ENCODE measurements around the gene IRF8. TPM values are rescaled to one million over a fixed set of nuclear protein-coding genes. Genes with fewer than 3 reads are reported as not detected.

Gene IRF8
- total RNA-seq, 3 donors from 2014 or later (not counting 1 experiment from before 2014, with no cell fraction given) = 101 to 167 (median 122) TPM

DNA sequence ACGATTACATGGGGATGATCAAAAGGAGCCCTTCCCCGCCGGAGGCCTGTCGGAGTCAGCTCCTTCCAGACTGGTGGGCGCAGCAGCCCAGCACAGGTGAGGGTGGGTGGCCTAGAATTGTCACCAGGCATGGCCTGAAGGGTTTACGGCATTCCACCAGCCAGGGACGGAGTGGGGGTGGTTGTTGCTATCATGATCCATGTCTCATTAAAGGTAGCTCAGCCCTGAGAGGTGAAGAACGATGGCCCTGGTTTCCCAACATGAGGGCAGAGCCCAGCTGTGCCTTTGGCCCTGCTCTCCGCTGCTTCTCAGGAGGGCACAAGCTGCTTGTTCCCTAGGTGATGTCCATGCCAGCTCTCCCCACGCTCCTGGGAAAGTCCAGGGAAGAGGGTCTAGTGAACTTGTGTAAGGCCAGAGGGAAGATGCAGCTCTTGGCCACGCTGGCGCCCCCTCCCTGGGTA is 14.2 kb downstream of the IRF8 start:
- TF ChIP-seq, protein P1, sequence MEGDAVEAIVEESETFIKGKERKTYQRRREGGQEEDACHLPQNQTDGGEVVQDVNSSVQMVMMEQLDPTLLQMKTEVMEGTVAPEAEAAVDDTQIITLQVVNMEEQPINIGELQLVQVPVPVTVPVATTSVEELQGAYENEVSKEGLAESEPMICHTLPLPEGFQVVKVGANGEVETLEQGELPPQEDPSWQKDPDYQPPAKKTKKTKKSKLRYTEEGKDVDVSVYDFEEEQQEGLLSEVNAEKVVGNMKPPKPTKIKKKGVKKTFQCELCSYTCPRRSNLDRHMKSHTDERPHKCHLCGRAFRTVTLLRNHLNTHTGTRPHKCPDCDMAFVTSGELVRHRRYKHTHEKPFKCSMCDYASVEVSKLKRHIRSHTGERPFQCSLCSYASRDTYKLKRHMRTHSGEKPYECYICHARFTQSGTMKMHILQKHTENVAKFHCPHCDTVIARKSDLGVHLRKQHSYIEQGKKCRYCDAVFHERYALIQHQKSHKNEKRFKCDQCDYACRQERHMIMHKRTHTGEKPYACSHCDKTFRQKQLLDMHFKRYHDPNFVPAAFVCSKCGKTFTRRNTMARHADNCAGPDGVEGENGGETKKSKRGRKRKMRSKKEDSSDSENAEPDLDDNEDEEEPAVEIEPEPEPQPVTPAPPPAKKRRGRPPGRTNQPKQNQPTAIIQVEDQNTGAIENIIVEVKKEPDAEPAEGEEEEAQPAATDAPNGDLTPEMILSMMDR (IDR thresholded peaks at IDR 0.05) = no peak
- Histone ChIP-seq H3K4me3 (ENCODE audit: low read length) (no peak overlapping the region), H3K9me3 (ENCODE audit: control insufficient read depth, insufficient read depth, low read length) (no peaks in the 10 kb centered on the region), H3K27me3 (ENCODE audit: control insufficient read depth, insufficient read depth, low read length) (no peaks in the 10 kb centered on the region), H3K4me1 (ENCODE audit: control insufficient read depth, insufficient read depth, low read length) (peaks cover 83% of the 10 kb centered on the region), H3K36me3 (ENCODE audit: control insufficient read depth, insufficient read depth, low read length) (peaks cover 74% of the 10 kb centered on the region), H3K27ac (ENCODE audit: low read length) (peak overlapping the region; percentile 9)
- intact Hi-C loops (cut with micrococcal nuclease) = no loop called here
- ATAC-seq = no peak
- Mint-ChIP-seq H3K4me3 (peak overlapping the region; percentile 80), H3K27ac (peak overlapping the region; percentile 86), H3K4me1 (peaks cover 60 to 76% of the 10 kb centered on the region in 2 donors), H3K27me3 (ENCODE audit: low read depth in 2 of 2) (no peaks in the 10 kb centered on the region), H3K9me3 (no peaks in the 10 kb centered on the region), H3K36me3 (peaks cover 17% of the 10 kb centered on the region)
- WGBS (ENCODE audit: insufficient coverage) = 95% methylated on average over 12 of the region's 12 CpGs
- DNase-seq = no peak

DNA sequence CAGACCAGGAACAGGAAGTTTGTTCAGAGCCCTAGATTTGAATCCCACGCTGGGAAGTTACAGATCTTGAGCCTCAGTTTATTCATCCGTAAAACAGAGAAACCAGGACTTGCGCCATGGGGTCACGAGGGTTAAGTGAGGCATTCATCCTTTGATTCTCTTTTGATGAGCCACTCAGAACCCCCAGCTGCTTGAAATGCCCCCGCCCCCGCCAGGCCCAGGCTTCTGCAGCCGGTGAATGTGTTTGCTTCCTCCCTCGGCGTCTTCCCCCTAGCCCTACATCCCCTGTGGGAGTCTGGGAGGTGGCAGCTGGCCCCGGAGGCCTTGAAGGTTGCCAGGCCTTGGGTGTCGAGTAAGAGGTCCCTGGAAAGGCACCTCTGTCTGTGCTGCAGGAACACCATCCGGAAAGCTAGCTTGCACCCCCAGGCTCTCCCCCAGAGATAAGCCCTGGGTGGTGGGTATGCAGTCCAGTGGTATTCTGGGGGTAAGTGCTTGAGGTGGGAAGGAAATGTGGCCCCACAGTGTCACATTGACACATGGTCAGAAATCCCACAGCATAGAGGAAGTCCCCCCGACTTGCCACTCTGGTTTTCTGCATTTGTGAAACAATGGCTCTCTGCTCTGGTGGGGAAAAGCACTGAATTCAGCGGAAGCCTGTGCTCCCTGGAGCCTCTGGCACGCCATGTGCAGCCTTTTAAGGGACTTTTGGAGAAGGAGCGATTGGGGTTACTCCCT is 14.9 kb downstream of the IRF8 start:
- H3K36me3 Mint-ChIP-seq = peaks cover 10% of the 10 kb centered on the region
- intact Hi-C loops (cut with micrococcal nuclease) = no loop called here
- DNase-seq (no peak), ATAC-seq (peak; percentile 24 to 51 (median 43))
- peaks cover 75% of the 10 kb centered on the region for H3K36me3 ChIP-seq (ENCODE audit: control insufficient read depth, insufficient read depth, low read length)
- peak overlapping the region; percentile 86 for H3K27ac Mint-ChIP-seq
- peaks cover 59 to 76% of the 10 kb centered on the region in 2 donors for H3K4me1 Mint-ChIP-seq
- H3K27me3 ChIP-seq (ENCODE audit: control insufficient read depth, insufficient read depth, low read length) = no peaks in the 10 kb centered on the region
- peaks cover 85% of the 10 kb centered on the region for H3K4me1 ChIP-seq (ENCODE audit: control insufficient read depth, insufficient read depth, low read length)
- WGBS (ENCODE audit: insufficient coverage) = 35% methylated on average over 15 of the region's 16 CpGs
- no peak overlapping the region for H3K4me3 ChIP-seq (ENCODE audit: low read length)
- H3K9me3 Mint-ChIP-seq = no peaks in the 10 kb centered on the region
- no peaks in the 10 kb centered on the region for H3K27me3 Mint-ChIP-seq (ENCODE audit: low read depth in 2 of 2)
- peak overlapping the region; percentile 80 for H3K4me3 Mint-ChIP-seq
- H3K9me3 ChIP-seq (ENCODE audit: control insufficient read depth, insufficient read depth, low read length) = no peaks in the 10 kb centered on the region
- peak overlapping the region; percentile 32 for H3K27ac ChIP-seq (ENCODE audit: low read length)
- TF ChIP-seq, protein P1 (IDR thresholded peaks at IDR 0.05) = no peak

DNA sequence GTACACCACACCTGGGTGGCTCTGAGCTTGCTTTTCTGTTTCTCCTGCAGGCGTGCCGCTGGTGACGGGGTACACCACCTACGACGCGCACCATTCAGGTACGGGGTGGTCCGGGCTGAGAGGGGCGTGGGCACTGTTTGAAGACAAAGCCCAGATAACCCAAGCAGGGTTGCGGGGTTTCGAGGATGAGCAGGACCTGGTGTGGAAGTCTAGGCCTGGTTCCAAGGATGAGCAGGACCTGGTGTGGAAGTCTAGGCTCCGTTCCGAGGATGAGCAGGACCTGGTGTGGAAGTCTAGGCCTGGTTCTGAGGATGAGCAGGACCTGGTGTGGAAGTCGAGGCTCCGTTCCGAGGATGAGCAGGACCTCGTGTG is 15.4 kb downstream of the IRF8 start:
- WGBS (ENCODE audit: insufficient coverage) = 92% methylated on average over 17 of the region's 17 CpGs
- no peaks in the 10 kb centered on the region for H3K9me3 Mint-ChIP-seq

More for the DNA sequence above, 15.4 kb downstream of the IRF8 start:
- intact Hi-C loops (cut with micrococcal nuclease) = no loop called here
- ATAC-seq (no peak), DNase-seq (no peak)
- Mint-ChIP-seq H3K27me3 (ENCODE audit: low read depth in 2 of 2) (no peaks in the 10 kb centered on the region), H3K36me3 (peaks cover 8% of the 10 kb centered on the region), H3K4me3 (peak overlapping the region; percentile 80), H3K27ac (peak overlapping the region; percentile 86), H3K4me1 (peaks cover 62 to 79% of the 10 kb centered on the region in 2 donors)
- Histone ChIP-seq H3K27me3 (ENCODE audit: control insufficient read depth, insufficient read depth, low read length) (no peaks in the 10 kb centered on the region), H3K36me3 (ENCODE audit: control insufficient read depth, insufficient read depth, low read length) (peaks cover 75% of the 10 kb centered on the region), H3K4me1 (ENCODE audit: control insufficient read depth, insufficient read depth, low read length) (peaks cover 85% of the 10 kb centered on the region), H3K4me3 (ENCODE audit: low read length) (no peak overlapping the region), H3K27ac (ENCODE audit: low read length) (peak overlapping the region; percentile 32), H3K9me3 (ENCODE audit: control insufficient read depth, insufficient read depth, low read length) (no peaks in the 10 kb centered on the region)
- TF ChIP-seq, protein P1 (IDR thresholded peaks at IDR 0.05) = no peak

Measured in natural killer cell (primary cell).